Panc1 (cell line): ENCODE results near the gene LMNTD2. TPM values are rescaled to one million over a fixed set of nuclear protein-coding genes. Genes with fewer than 3 reads are reported as not detected.

ENCODE experiments used
- ATAC-seq: fragments of 200-7000 bp; cut with Tn5 transposase; 2 replicates; pipeline ENCODE4 v1.9.1; 2020; ENCODE audit warnings: mild to moderate bottlenecking, moderate library complexity
- BruUV-seq: library from RNA; stranded (reverse); fragments of 400-500 nt; replicated peaks from 2 replicates; lab custom pipeline; 2021; lab: Mats Ljungman, UMichigan
- CTCF ChIA-PET: fragments of 300-600 bp; sonication (Branson Sonifier 250); formaldehyde crosslinking; loops from one replicate; lab custom pipeline; 2022; ENCODE audit warnings: antibody characterized with exemption; lab: Charles Lee
- POLR2A ChIA-PET: fragments of 300-600 bp; sonication (Branson Sonifier 250); formaldehyde crosslinking; loops from one replicate; lab custom pipeline; 2022; ENCODE audit warnings: antibody characterized with exemption; lab: Charles Lee
- DNase-seq: peaks from one replicate; pipeline ENCODE4 v3.0.0-alpha.2; 2010; ENCODE audit warnings: low read depth, low spot score
- H3K27ac ChIP-seq: 2 replicates; pipeline ENCODE4 v1.5.1; 2011; ENCODE audit warnings: mild to moderate bottlenecking, low read length, inconsistent platforms
- H3K27me3 ChIP-seq: fragments of 200-500 bp; sonication (Bioruptor generic); 2 replicates; pipeline ENCODE4 v1.6.0; 2014; ENCODE audit warnings: low read length, inconsistent platforms; ENCODE audit not compliant: control insufficient read depth, insufficient read depth
- H3K36me3 ChIP-seq: fragments of 200-500 bp; sonication (Bioruptor generic); 2 replicates; pipeline ENCODE4 v1.5.1; 2014; ENCODE audit warnings: inconsistent platforms, mild to moderate bottlenecking, low read length, moderate library complexity; ENCODE audit not compliant: control insufficient read depth, insufficient read depth
- H3K4me1 ChIP-seq: 2 replicates; pipeline ENCODE4 v1.5.1; 2011; ENCODE audit warnings: inconsistent platforms, mild to moderate bottlenecking, low read length, moderate library complexity; ENCODE audit not compliant: control insufficient read depth, insufficient read depth
- H3K4me3 ChIP-seq, 2 experiments: 2 replicates each; pipeline ENCODE4 v1.5.1; 2011 to 2012; ENCODE audit warnings: low read depth in 2 of 2, low read length in 2 of 2, mild to moderate bottlenecking in 2 of 2, inconsistent platforms in 1 of 2, moderate library complexity in 1 of 2
- H3K9me3 ChIP-seq: fragments of 200-500 bp; sonication (Bioruptor generic); 2 replicates; pipeline ENCODE4 v1.5.1; 2014; ENCODE audit warnings: low read depth, mild to moderate bottlenecking, inconsistent platforms, low read length, moderate library complexity; ENCODE audit not compliant: control insufficient read depth, insufficient read depth
- CTCF ChIP-seq: fragments of 450-650 bp; IDR thresholded peaks from 2 replicates; pipeline ENCODE4 v1.5.1; 2017; ENCODE audit warnings: mild to moderate bottlenecking
- POLR2AphosphoS5 ChIP-seq: IDR thresholded peaks from 2 replicates; pipeline ENCODE4 v1.6.1; 2012; ENCODE audit warnings: mild to moderate bottlenecking, low read depth, low read length, moderate library complexity
- REST ChIP-seq, 2 experiments: IDR thresholded peaks; 2 replicates each; pipeline ENCODE4 v1.6.1; 2011 to 2012; ENCODE audit warnings: low read depth in 2 of 2, control low read depth in 1 of 2, low read length in 1 of 2, mild to moderate bottlenecking in 1 of 2, moderate library complexity in 1 of 2; ENCODE audit not compliant: insufficient read depth in 1 of 2
- SIN3A ChIP-seq: IDR thresholded peaks from 2 replicates; pipeline ENCODE4 v1.6.1; 2012; ENCODE audit warnings: low read depth, mild to moderate bottlenecking, low read length, moderate library complexity, borderline replicate concordance; ENCODE audit not compliant: insufficient read depth
- TCF7L2 ChIP-seq: IDR thresholded peaks from 2 replicates; pipeline ENCODE4 v1.6.1; 2011; ENCODE audit warnings: mild to moderate bottlenecking, low read depth, low read length, inconsistent platforms
- in situ Hi-C: cut with HindIII; loops from 2 replicates; pipeline ENCODE4 v1.10.0; 2016; ENCODE audit warnings: low sequenced_read_pairs, low pct_unique_long_range_greater_than_20kb
- intact Hi-C: fragments of 100-400 bp; cut with micrococcal nuclease; formaldehyde crosslinking; loops from one replicate; pipeline ENCODE4 v1.10.0; 2022; ENCODE audit not compliant: unreplicated experiment
- total RNA-seq: library from RNA; stranded (reverse); gene quantifications from one replicate; pipeline ENCODE4 v1.2.1, GENCODE V29; 2021; ENCODE audit not compliant: unreplicated experiment

Gene LMNTD2
- total RNA-seq, 1 experiment from 2014 or later: 21.8 TPM

- ChIA-PET POLR2A (interaction anchor here (0.7 kb wide), 1 partner anchor 11 kb away, joined by 11 read pairs; no protein-coding TSS in a partner anchor), CTCF (no interaction called here)
- Histone ChIP-seq H3K27ac (no peak overlapping the region), H3K27me3 (no peaks in the 10 kb centered on the region), H3K9me3 (no peaks in the 10 kb centered on the region), H3K4me1 (no peaks in the 10 kb centered on the region), H3K4me3 (no peak overlapping the region), H3K36me3 (peaks cover 16% of the 10 kb centered on the region)
- no peak for ATAC-seq
- no TSS peak for BruUV-seq
- intact Hi-C loops: no loop called here
- TF ChIP-seq SIN3A (no peak), TCF7L2 (no peak), REST (IDR thresholded peaks at IDR 0.05; ENCODE audit: insufficient read depth in 1 of 2, low read depth in 2 of 2, low read length in 1 of 2) (no peak), POLR2AphosphoS5 (no peak), CTCF (no peak)
- in situ Hi-C loops: no loop called here
- no peak for DNase-seq
Observed at GRCh38 chr11:590997-591396, 30.5 kb upstream of the LMNTD2 start.

- intact Hi-C loops (no loop called here), in situ Hi-C loops (no loop called here)
- POLR2A ChIA-PET: no interaction called here
- BruUV-seq: no TSS peak
- DNase-seq (no peak), ATAC-seq (no peak)
- Histone ChIP-seq H3K36me3 (peaks cover 15% of the 10 kb centered on the region), H3K27me3 (no peaks in the 10 kb centered on the region), H3K4me3 (no peak overlapping the region), H3K9me3 (no peaks in the 10 kb centered on the region), H3K27ac (no peak overlapping the region), H3K4me1 (no peaks in the 10 kb centered on the region)
- TF ChIP-seq CTCF (no peak), REST (IDR thresholded peaks at IDR 0.05; ENCODE audit: insufficient read depth in 1 of 2, low read depth in 2 of 2, low read length in 1 of 2) (no peak), SIN3A (no peak), TCF7L2 (no peak), POLR2AphosphoS5 (no peak)
- CTCF ChIA-PET: no interaction called here
Observed at GRCh38 chr11:589798-590197, 29.3 kb upstream of the LMNTD2 start.
